Left renal cortex interstitium (tissue), 4 donors: ENCODE measurements around the gene ABTB1. TPM values are rescaled to one million over a fixed set of nuclear protein-coding genes. Genes with fewer than 3 reads are reported as not detected.
"Not testable (repeated sequence)": the region's sequence is repeated elsewhere in the genome, so short reads cannot be mapped to it uniquely, and the experiment has no call there.

ENCODE experiments used
- DNase-seq, 4 donors: peaks; one replicate each; pipeline ENCODE4 v3.0.0-alpha.2; 2013; ENCODE audit warnings: low read depth in 4 of 4, low spot score in 2 of 4, missing footprints in 1 of 4
- polyA plus RNA-seq, 4 donors: library from polyadenylated mRNA; unstranded; fragments of 120-200 nt; gene quantifications; one replicate each; pipeline ENCODE4 v1.2.1, GENCODE V29; 2013; ENCODE audit not compliant: insufficient read length in 4 of 4

Gene ABTB1
- polyA plus RNA-seq, 4 donors = 17.4 to 31.2 (median 26.8) TPM

DNA sequence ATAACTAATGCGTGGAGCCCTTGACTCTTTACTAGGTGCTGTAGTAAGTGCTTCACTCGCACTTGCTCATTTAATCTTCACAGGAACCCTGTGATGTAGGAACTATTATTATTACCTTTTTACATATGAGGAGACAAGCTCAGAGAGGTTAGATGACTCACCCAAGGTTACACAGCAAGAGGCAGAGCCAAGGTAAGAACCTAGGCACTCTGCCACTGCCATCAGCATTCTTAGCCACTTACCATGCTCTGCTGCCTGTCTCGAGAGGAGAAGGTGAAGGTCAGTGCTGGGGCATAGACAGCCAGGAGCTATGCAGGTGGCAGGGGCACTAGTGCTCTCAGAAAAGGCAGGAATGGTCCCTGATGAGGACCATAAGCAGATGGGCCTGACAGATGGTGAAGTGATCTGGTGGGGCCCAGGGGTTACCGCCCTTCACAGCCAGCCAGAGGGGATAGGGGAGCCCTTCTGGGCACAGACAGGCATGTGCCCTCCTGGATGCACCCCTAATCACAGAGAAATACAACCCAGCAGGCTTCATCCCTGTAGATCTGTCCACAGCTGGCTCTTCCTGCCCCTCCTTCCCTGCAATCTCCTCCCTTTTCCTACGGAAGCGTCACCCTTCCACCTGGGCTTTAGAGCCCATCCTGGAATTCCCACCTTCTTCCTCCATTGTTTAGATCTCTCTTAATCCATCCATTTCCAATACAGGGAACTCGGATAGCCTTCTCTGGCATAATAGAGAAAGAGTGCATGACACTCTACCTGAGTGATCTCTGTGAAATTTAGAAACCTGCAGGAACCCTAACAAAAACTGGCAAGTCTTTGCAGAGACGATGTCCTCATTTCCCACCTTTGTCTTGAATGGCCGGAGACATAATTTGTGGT lies 26.9 kb downstream of the ABTB1 start:
- DNase-seq = no peak

GRCh38 chr3:127700406-127700805 lies 27.7 kb downstream of the ABTB1 start:
- DNase-seq = no peak

GRCh38 chr3:127701280-127701911 lies 28.6 kb downstream of the ABTB1 start:
- DNase-seq = no peak

- no peak for DNase-seq
Measured at GRCh38 chr3:127702151-127702578, 29.4 kb downstream of the ABTB1 start.

DNA sequence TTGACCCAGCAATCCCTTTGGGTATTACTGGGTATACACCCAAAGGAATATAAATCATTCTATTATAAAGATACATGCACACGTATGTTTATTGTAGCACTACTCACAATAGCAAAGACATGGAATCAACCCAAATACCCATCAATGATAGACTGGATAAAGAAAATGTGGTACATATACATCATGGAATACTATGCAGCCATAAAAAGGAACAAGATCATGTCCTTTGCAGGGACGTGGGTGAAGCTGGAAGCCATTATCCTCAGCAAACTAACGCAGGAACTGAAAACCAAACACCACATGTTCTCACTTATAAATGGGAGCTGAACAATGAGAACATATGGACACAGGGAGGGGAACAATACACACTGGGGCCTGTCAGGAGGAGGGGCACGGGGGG lies 32.1 kb downstream of the ABTB1 start:
- DNase-seq = not testable (repeated sequence)

GRCh38 chr3:127706312-127706711 lies 33.6 kb downstream of the ABTB1 start:
- no peak for DNase-seq

- no peak for DNase-seq
Measured at GRCh38 chr3:127706785-127707351, 34.1 kb downstream of the ABTB1 start.

- no peak for DNase-seq
Measured at GRCh38 chr3:127707851-127708411, 35.2 kb downstream of the ABTB1 start.

- DNase-seq = no peak
Measured at GRCh38 chr3:127708837-127709236, 36.1 kb downstream of the ABTB1 start.

DNA sequence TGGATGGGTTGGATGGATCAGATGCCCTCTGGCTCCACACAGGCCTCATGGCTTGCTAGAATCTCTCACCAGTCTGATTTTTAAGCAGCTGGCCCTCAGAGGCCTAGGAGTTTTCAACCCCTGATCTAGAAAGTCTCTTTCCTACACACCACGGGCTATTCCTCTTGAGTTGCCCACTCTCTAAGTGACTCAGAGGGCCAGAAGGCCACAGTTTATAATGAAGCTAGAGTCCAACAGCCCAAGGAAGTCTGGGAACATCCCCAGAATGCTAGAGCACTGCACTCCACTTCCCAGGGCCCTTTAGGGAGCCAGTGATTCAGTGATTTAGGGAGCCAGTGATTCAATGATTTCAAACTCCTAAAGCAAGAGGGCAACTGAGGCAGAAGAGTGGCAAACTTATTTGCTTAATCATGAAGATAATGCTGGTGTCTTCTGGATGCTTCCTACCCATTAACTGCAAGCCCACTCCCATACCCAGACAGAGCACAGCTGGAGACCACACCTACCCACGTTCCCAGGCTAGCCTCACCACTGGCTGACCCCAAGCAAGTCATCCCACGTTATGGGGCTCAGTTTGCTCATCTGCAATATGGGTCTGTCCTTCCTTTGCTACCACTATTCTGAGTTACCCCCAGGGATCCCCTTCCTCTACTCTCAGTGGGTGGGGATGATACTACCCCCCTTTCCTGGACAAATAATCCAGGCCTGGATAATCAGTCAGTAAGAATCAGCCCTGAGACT lies 36.7 kb downstream of the ABTB1 start:
- no peak for DNase-seq

- DNase-seq = no peak
Measured at GRCh38 chr3:127710155-127710941, 37.6 kb downstream of the ABTB1 start.

GRCh38 chr3:127711021-127711695 lies 38.4 kb downstream of the ABTB1 start:
- DNase-seq = no peak

DNA sequence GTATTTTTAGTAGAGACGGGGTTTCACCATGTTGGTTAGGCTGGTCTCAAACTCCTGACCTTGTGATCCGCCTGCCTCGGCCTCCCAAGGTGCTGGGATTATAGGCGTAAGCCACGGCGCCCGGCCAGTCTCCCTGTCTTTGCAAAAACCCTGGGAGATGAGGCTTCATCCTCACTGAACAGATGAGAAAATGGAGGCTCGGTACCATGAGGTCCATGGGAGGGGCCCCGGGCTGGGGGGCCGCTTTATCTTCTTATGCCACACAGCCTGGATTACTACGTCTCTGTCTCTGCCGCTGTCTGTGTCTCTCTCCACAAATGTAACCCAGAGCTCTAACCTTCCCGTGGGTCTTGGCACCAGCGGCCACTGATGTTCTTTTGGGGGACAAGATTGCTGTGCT lies 39.1 kb downstream of the ABTB1 start:
- no peak for DNase-seq

DNA sequence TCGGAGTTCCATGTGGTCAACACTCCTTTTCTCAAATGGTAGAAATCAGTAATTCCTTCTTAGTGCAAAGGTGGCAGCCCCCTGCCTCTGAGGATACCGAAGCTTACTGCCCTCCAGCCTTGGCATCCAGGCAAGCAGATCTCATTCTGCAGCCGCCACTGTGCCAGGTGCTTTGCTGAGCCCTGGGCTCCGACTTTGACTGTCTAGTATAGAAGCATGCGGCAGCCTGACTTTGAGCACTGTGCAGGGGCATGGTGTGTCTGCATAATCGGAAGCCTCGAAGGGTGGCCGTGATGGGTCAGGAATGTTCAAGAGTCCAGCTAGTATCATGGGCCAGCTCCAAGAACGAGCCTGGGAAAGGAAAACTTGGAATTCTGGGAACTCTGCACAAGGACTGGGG lies 39.7 kb downstream of the ABTB1 start:
- no peak for DNase-seq

GRCh38 chr3:127712881-127713771 lies 40.4 kb downstream of the ABTB1 start:
- no peak for DNase-seq

GRCh38 chr3:127714125-127714571 lies 41.4 kb downstream of the ABTB1 start:
- DNase-seq = no peak

DNA sequence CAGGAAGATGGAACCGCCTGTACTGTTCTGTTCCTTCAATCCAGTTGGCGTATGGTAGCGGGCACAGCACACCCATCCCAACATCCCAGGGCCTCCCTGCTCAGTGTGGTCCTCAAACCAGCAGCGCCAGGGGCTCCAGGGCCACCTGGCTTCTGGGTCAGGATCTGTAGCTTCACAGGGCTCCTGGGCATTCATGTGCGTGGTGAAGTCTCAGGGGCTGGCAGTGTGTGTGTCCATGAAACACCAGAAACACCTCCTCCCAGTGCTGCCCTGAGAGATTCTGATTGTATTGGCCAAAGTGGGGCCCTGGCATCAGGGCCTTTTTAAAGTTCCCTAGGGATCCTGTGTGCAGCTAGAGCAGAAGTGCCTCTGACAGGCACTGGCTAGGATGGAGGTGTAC lies 42.1 kb downstream of the ABTB1 start:
- no peak for DNase-seq

DNA sequence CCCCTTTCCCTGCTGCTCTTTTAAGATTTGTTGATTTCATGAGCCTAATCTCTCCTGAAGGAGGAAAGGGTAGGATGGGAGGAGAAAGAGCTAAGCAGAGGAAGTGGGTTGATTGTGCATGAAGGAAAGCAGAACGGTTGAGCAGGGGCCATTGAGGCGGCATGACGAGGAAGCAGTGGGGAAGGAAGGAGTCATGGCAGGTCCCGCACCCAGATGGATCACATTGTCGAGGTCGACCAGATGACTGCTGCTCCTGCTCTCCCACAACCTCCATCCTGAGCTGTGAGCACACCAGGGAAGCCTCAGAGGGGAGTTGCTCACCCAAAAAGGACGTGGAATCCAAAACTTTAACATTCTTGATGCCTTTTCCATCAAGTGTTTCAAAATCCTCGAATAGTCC lies 42.8 kb downstream of the ABTB1 start:
- no peak for DNase-seq
